T-helper 1 cell (primary cell): ENCODE measurements around the gene TANK.

Experiments used
- DNase-seq, 5 donors: peaks; one replicate each; pipeline ENCODE4 v3.0.0-alpha.2; 2012 to 2020

The TANK gene

DNA sequence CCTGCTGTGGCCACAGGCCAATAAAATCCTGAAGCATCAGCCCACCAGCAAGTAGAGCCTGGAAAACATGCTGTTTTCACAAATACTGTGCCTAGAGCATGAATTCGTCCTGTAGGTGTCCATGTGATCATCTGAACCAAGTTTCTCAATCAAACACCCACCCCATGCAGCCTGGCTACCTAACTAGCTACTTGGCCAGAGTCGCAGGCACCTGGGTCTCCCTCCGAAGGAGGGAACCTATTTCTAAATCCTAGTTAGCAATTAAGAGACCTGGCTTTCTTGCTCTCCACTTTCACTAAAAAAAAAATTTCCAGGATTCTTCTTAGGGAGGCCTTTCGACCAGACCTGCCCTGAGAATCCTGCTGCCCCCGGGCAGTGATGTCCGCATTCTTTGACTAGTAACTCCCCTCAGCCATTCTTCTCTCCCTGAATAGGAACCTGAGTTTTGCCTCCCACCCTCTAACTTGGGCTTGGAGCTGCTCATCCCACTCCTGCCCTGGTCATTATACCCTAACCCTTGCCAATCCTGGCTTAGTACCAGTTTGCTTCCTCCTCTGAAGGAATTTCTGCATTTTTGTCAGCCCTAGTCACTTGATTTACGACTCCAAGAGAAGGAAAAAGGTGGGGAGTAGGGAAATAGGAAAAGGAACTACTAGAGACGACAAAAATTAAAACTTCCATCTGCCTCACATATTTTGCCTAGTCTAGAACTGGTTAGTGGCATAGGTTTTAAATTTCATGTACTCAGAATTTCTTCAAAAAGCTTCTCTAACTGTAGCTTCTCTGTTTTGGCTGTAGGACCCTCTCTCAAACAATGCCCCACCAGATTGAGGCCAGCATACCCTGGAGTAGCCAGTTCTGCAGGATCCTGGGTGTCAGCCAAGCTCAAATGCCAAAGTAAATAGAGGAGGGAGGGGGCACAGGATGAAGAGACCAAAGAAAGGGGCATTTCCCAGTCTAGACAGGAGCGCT lies 25.4 kb upstream of the TANK start:
- no peak for DNase-seq

- peak in 1 of 5 donors; percentile 17 for DNase-seq
Observed at GRCh38 chr2:161135951-161136593, 24.2 kb upstream of the TANK start.

GRCh38 chr2:161136696-161137324 lies 23.4 kb upstream of the TANK start:
- peak in 4 of 5 donors; percentile 23 to 84 (median 43) for DNase-seq

- DNase-seq, result peak in 3 of 5 donors; percentile 10 to 35 (median 14)
Observed at GRCh38 chr2:161138429-161138828, 21.8 kb upstream of the TANK start.

DNA sequence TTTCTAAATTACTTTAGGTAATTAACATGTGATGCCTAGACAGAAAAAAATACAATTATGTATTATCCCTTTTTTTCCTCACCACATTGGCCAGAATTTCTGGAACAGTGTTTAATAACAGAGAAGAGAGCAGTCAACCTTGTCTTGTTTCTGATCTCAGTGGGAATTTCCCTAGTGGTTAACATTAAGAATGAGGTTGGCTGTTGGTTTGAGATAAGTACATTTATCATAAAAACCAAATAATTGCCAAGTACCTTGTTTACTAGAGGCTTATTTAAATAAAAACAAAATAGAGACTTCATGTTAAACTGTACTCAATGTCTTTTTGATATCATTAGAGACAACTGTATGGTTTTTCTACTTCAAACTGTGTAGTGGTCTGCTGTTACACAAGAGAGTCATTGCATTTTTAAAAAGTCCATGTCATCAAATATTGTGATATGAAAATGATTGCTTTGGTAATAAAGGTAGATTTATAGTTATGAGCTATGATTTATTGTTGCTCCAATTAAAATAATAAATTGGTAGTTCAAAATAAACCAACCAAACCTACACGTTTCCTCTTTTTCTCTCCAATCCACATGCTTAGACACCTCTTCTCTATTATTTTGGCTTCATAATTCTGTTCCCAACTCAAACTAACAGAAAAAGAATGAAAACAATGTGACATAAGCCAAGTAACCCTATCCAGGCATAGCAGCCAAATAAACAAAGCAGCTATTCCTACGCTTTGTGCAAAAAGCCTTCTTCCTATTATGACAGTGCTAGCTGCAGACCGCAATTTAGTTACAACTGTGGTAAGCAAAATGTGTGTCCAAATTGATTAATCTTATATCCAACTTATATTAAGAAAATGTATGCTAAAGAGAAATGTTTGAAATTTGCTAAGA lies 20.9 kb upstream of the TANK start:
- DNase-seq, result peak in 1 of 5 donors; percentile 43

- peak in 1 of 5 donors; percentile 63 for DNase-seq
Observed at GRCh38 chr2:161141033-161141432, 19.2 kb upstream of the TANK start.

- DNase-seq, result no peak
Observed at GRCh38 chr2:161146209-161146775, 13.9 kb upstream of the TANK start.

GRCh38 chr2:161146996-161147395 lies 13.2 kb upstream of the TANK start:
- no peak for DNase-seq

DNA sequence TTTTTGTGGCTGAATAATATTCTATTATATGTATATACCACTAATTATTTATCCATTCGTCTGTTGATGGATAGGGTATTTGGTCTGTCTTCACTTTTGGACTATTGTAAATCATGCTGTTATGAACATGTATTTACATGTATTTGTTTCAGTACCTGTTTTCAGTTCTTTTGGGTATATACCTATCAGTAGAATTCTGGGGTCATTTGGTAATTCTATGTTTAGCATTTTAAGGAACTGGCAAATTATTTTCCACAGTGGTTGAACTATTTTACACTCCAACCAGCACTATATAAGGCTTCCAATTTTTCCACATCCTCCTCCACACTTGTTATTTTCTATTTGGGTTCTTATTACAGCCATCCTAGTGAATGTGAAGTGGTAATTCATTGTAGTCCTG lies 12.4 kb upstream of the TANK start:
- DNase-seq, result no peak

- DNase-seq, result no peak
Observed at GRCh38 chr2:161150704-161151103, 9.5 kb upstream of the TANK start.

DNA sequence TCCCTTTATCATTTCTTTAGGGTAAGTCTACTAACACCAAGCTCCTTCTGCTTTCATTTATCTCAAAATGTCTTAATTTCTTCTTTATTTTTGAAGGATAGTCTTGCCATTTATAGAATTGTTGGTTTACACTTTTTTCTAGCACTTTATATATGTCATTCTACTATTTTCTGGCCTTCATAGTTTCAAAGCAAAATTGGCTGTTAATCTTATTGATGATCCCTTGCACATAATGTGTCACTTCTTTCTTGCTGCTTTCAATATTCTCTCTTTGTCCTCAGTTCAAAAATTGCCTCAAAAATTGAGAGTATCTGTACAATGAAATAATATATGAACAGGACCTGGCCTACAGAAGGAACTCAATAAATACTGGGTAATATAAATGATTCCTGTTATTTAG lies 7.9 kb upstream of the TANK start:
- no peak for DNase-seq

DNA sequence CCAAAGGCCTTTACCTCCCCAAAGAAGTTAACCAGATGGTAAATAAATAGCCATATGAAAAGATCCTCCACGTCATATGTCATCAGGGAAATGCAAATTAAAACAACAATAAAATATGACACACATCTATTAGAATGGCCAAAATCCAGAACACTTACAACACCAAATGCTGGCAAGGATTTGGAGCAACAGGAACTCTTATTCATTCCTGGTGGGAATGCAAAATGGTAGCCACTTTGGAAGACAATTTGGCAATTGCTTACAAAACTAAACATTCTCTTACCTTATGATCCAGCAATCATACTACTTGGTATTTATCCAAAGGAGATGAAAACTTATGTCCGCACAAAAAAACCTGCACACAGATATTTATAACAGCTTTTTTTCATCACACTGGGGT lies 1.3 kb upstream of the TANK start:
- DNase-seq, result no peak

DNA sequence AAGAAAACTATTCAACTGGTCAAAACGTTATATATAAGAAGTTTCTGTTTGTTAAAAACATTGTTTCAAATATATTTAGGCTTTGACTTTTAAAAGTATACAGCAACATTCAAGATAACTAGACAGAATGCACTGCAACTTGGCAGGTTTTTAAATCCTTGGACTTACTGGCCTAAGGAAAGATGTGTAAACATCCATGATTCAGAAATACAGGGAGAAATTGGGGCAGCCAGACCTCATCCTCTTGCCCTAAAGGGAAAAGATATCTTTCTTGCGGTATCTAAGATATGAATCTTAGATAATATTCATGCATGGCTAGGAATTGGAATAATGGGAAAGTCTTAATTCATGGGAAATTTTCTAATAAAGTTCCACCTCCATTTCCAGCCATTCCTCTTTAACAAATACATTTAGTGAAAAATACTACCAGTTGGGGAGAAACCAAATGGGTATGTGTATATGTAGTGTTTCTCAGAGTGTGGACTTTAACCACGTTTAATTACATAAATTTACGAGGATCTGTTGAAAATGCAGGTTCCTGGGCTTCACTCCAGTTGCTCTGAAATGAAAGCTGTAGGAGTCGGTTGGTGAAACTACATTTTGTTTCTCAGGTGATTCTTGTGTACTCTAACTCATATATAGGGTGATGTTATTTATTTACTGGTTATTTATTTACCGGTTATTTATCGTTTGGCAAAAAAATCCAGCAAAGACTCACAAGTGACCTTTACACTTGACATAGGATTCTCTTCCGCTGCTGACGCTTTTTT lies 587 bp upstream of the TANK start:
- DNase-seq, result no peak

DNA sequence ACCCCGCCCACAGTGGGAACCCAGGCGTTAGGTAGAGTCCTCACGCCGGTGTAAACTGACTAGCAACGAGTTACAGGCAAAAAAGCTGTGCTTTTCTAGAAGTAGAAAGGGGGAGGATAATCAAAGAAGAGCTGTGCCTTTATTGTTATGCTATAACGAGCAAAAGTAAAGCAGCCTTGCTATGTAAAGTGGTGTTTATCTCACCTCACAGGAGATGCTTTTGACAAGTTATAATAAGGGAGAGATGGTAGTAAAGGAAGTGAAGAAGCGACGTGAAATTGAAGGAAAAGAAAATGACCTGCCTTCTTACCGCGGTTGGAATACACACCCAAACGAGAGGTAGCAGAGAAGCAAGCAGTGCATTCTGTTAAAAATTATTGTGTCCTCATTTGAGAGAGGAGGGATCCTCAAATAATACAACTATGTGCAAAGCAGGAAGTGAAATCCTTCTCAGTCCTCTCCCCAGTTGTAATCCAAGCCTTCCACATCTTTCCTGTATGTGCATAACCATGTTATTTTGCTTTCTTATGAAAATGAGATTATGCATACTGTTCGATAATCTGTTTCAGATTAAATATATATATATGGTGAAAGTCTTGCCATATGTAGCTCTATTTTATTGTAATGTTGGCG lies 962 bp downstream of the TANK start:
- peak in 1 of 5 donors; percentile 71 for DNase-seq

GRCh38 chr2:161163440-161163839 lies 3.2 kb downstream of the TANK start:
- DNase-seq, result peak in 1 of 5 donors; percentile 23

GRCh38 chr2:161164161-161164560 lies 3.9 kb downstream of the TANK start:
- no peak for DNase-seq

- DNase-seq, result no peak
Observed at GRCh38 chr2:161165266-161165665, 5.0 kb downstream of the TANK start.

GRCh38 chr2:161165811-161166210 lies 5.6 kb downstream of the TANK start:
- DNase-seq, result peak in 1 of 5 donors; percentile 43

DNA sequence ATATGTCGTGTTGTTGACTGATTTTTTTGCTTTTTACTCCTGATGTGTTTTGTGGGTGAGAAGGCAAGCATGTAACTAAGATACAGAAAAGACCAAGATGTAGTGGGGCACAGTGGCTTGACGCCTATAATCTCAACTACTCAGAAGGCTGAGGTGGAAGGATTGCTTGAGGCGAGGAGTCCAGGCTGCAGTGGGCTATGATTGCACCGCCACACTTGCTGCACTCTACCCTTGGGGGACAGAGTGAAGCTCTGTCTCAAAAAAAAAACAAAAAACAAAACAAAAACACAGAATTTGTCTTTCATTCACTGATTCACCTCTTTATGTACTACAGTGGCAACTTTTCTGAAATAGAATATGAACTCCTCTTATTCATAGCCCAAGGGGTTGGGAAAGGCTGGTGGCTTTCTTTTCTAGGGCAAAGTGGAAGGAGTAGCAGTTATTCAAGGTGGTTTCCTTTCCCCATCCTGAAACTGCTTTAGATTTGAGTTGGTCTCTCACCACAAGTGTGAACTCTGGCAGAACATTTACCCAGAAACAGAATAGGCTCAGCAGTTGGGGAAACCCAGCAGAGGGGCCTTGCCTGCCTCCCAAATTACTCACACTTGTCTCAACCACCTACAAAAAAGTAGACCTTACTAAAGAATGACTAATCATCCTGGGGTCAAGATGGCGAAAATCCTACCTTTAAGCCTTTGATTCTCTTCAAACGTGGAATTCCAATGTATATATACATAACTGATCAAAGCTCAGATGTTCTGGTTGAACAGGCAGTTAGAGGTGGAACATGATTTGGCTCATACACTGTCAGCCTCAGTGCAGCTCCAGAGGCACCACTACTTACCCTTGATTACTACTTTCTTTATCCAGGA lies 6.5 kb downstream of the TANK start:
- peak in 3 of 5 donors; percentile 15 to 93 (median 17) for DNase-seq

GRCh38 chr2:161169335-161169734 lies 9.1 kb downstream of the TANK start:
- DNase-seq, result no peak
